ENCODE measurements around the gene ATAD3A. TPM values are rescaled to one million over a fixed set of nuclear protein-coding genes. Genes with fewer than 3 reads are reported as not detected.
"Not testable (repeated sequence)": the region's sequence is repeated elsewhere in the genome, so short reads cannot be mapped to it uniquely, and the experiment has no call there.

Gene ATAD3A
- total and polyA plus RNA-seq, 2 experiments from 2014 or later = 36.5 to 80.3 TPM

DNA sequence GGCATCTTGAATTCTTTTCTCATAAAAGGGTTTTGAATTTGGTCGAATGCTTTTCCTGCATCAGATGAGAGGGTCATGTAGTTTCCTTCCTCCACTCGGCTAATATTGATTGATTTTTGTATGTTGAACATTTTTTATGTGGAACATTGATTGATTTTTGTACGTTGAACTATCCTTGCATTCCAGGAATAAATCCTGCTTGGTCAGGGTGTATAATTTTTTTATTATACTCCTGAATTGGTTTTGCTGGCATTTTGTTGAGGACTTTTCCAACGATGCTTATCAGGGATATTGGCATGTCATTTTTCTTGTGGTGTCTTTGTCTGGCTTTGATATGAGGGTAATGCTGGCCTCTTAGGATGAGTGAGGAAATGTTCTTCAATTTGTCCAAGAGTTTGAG is 20.0 kb downstream of the ATAD3A start:
- Histone ChIP-seq H3K9me2 (ENCODE audit: insufficient read depth) (no peaks in the 10 kb centered on the region), H3K4me1 (ENCODE audit: insufficient read depth) (no peaks in the 10 kb centered on the region), H3F3A (replicated peaks; ENCODE audit: low read depth) (no peaks in the 10 kb centered on the region), H3K27me3 (ENCODE audit: insufficient read depth) (no peaks in the 10 kb centered on the region), H4K20me1 (replicated peaks; ENCODE audit: insufficient read depth) (no peaks in the 10 kb centered on the region), H3K4me2 (no peak overlapping the region), H3K4me3 (no peak overlapping the region), H3K79me2 (replicated peaks; ENCODE audit: insufficient read depth) (no peaks in the 10 kb centered on the region), H3K36me3 (ENCODE audit: insufficient read depth) (no peaks in the 10 kb centered on the region), H2AFZ (no peak overlapping the region), H3K27ac (ENCODE audit: low read depth) (no peak overlapping the region)
- DNase-seq (ENCODE audit: low spot score) = no peak
- Mint-ChIP-seq H3K27ac (no peak overlapping the region), H3K36me3 (ENCODE audit: low read depth) (peaks cover 43% of the 10 kb centered on the region), H3K27me3 (ENCODE audit: insufficient read depth, low read depth, poor library complexity) (peaks cover 5% of the 10 kb centered on the region), H3K9me3 (0 out of 3 replicates have a peak, but pooled peaks cover 8% of the 10 kb centered on the region), H3K4me3 (no peak overlapping the region; the same call in 2 of the 3 replicates), H3K4me1 (no peaks in the 10 kb centered on the region)
- TF ChIP-seq, protein P1, sequence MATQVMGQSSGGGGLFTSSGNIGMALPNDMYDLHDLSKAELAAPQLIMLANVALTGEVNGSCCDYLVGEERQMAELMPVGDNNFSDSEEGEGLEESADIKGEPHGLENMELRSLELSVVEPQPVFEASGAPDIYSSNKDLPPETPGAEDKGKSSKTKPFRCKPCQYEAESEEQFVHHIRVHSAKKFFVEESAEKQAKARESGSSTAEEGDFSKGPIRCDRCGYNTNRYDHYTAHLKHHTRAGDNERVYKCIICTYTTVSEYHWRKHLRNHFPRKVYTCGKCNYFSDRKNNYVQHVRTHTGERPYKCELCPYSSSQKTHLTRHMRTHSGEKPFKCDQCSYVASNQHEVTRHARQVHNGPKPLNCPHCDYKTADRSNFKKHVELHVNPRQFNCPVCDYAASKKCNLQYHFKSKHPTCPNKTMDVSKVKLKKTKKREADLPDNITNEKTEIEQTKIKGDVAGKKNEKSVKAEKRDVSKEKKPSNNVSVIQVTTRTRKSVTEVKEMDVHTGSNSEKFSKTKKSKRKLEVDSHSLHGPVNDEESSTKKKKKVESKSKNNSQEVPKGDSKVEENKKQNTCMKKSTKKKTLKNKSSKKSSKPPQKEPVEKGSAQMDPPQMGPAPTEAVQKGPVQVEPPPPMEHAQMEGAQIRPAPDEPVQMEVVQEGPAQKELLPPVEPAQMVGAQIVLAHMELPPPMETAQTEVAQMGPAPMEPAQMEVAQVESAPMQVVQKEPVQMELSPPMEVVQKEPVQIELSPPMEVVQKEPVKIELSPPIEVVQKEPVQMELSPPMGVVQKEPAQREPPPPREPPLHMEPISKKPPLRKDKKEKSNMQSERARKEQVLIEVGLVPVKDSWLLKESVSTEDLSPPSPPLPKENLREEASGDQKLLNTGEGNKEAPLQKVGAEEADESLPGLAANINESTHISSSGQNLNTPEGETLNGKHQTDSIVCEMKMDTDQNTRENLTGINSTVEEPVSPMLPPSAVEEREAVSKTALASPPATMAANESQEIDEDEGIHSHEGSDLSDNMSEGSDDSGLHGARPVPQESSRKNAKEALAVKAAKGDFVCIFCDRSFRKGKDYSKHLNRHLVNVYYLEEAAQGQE (IDR thresholded peaks at IDR 0.05; ENCODE audit: unreplicated experiment) = no peak
- TF ChIP-seq ZNF331 (CRISPR knock-in tag; IDR thresholded peaks at IDR 0.05; ENCODE audit: low read depth) = no peak
- ATAC-seq = no peak

DNA sequence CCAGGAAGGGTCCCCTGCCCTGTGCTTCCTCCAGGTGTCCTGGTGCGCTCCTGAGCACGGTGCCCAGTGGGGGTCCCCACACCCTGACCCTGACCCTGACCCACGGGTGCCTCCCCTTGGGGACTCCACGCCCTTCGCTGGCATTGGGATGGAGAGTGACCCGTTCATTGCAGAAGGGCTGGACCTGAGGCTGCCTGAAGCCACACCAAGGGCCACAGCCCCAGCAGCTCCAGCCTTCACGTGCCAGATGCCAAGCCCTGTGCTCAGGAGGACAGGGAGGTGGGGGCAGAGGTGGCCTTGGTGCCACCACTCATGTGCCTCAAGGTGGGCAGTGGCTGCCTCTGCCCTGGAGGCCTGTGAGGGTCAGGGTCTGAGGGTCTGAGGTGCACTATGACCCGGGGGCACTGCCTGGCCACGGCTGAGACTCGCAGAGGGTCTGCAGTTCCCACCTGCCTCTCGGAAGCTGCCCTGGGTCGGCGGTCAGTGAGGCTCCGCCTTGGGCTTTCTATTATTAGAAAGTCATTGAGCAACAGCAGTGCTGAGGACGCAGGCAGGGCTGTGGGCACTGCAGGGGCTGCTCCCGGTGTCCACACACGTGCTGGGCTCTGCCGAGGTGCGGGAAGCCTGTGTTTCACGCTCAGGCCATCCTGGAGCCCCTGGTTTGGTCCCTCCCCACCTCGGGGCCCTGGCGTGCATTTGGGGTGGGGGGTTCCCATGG is 21.4 kb downstream of the ATAD3A start:
- DNase-seq (ENCODE audit: low spot score); H3K4me1 Mint-ChIP-seq; H3K4me2 ChIP-seq; H3K9me3 Mint-ChIP-seq; H3K27me3 Mint-ChIP-seq (ENCODE audit: insufficient read depth, low read depth, poor library complexity); H3K4me3 ChIP-seq; H2AFZ ChIP-seq; ATAC-seq; H3F3A ChIP-seq (replicated peaks; ENCODE audit: low read depth); H3K79me2 ChIP-seq (replicated peaks; ENCODE audit: insufficient read depth); H4K20me1 ChIP-seq (replicated peaks; ENCODE audit: insufficient read depth); H3K4me3 Mint-ChIP-seq; H3K27me3 ChIP-seq (ENCODE audit: insufficient read depth); H3K9me2 ChIP-seq (ENCODE audit: insufficient read depth); H3K4me1 ChIP-seq (ENCODE audit: insufficient read depth); H3K27ac ChIP-seq (ENCODE audit: low read depth); H3K27ac Mint-ChIP-seq; H3K36me3 ChIP-seq (ENCODE audit: insufficient read depth): not testable (repeated sequence)
- H3K36me3 Mint-ChIP-seq (ENCODE audit: low read depth) = peaks cover 32% of the 10 kb centered on the region

DNA sequence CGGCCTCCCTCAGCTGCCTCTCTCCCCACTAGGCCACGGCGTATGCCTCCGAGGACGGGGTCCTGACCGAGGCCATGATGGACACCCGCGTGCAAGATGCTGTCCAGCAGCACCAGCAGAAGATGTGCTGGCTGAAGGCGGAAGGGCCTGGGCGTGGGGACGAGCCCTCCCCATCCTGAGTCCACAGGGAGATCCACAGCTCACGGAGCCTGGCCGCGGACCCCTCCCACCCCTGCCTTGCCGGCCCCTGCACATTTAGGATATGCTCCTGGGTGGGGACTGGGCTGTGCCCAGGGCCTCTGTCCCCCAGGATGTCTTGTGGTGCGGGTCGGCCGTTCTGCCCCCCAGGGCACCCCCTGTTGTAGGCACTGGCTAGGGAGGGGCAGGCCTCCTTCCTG is 21.9 kb downstream of the ATAD3A start:
- not testable (repeated sequence) for H3K27ac ChIP-seq (ENCODE audit: low read depth); H3K27ac Mint-ChIP-seq; H3K9me3 Mint-ChIP-seq; H3K9me2 ChIP-seq (ENCODE audit: insufficient read depth); H3K4me1 ChIP-seq (ENCODE audit: insufficient read depth); H3K4me3 Mint-ChIP-seq; H3K4me1 Mint-ChIP-seq; H3K4me3 ChIP-seq; H3F3A ChIP-seq (replicated peaks; ENCODE audit: low read depth); H3K27me3 ChIP-seq (ENCODE audit: insufficient read depth); H4K20me1 ChIP-seq (replicated peaks; ENCODE audit: insufficient read depth); H2AFZ ChIP-seq; H3K79me2 ChIP-seq (replicated peaks; ENCODE audit: insufficient read depth); H3K4me2 ChIP-seq; DNase-seq (ENCODE audit: low spot score); H3K36me3 ChIP-seq (ENCODE audit: insufficient read depth); ATAC-seq
- peaks cover 11% of the 10 kb centered on the region for H3K27me3 Mint-ChIP-seq (ENCODE audit: insufficient read depth, low read depth, poor library complexity)
- H3K36me3 Mint-ChIP-seq (ENCODE audit: low read depth) = peaks cover 33% of the 10 kb centered on the region

Measured in GM23338 (cell line).